ENCODE data around the gene ATP8A1. TPM values are rescaled to one million over a fixed set of nuclear protein-coding genes. Genes with fewer than 3 reads are reported as not detected.

ATP8A1 gene
- total RNA-seq, 1 experiment from 2014 or later = 0.80 TPM

DNA sequence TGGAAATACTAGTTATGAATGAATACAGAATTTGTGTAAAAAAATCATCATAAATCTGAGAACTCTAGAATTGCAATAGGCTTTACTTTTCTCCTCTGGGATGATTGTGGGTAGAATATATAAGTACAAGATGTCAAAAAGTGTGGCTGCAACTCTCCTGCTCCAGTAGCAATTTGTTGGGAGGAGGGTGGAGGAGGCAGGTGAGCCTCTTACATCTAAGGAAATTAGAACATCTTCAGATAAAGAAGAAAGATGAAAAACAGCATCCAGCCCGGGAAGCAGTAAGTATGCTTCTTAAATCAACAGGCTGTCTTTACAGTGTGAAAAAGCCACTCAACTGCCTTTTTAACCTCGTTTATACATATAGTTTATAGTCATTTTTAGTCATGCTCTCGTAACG is 83.7 kb downstream of the ATP8A1 start:
- H3K9me3 ChIP-seq (ENCODE audit: control insufficient read depth, insufficient read depth, low read depth, low read length) = no peaks in the 10 kb centered on the region
- ATAC-seq (no peak), DNase-seq (ENCODE audit: low read depth, low spot score) (no peak)
- in situ Hi-C loops (cut with HindIII; ENCODE audit: low pct_unique_long_range_greater_than_20kb, low sequenced_read_pairs) (no loop called here), intact Hi-C loops (cut with micrococcal nuclease; ENCODE audit: unreplicated experiment) (no loop called here)
- ChIA-PET CTCF (no interaction called here), POLR2A (no interaction called here)
- H3K36me3 ChIP-seq (ENCODE audit: control insufficient read depth, insufficient read depth, low read length) = no peaks in the 10 kb centered on the region
- BruUV-seq (replicated peaks) = no TSS peak
- no peaks in the 10 kb centered on the region for H3K27me3 ChIP-seq (ENCODE audit: control insufficient read depth, insufficient read depth, low read length)
- H3K4me1 ChIP-seq (ENCODE audit: control insufficient read depth, insufficient read depth, low read length) = no peaks in the 10 kb centered on the region
- H3K4me3 ChIP-seq (ENCODE audit: low read depth in 2 of 2, low read length in 2 of 2) = no peak overlapping the region
- H3K27ac ChIP-seq (ENCODE audit: low read length) = no peak overlapping the region
- no peak for TF ChIP-seq POLR2AphosphoS5 (IDR thresholded peaks at IDR 0.05; ENCODE audit: low read depth, low read length)
- TF ChIP-seq TCF7L2 (IDR thresholded peaks at IDR 0.05; ENCODE audit: low read depth, low read length) = no peak
- TF ChIP-seq, protein P1, sequence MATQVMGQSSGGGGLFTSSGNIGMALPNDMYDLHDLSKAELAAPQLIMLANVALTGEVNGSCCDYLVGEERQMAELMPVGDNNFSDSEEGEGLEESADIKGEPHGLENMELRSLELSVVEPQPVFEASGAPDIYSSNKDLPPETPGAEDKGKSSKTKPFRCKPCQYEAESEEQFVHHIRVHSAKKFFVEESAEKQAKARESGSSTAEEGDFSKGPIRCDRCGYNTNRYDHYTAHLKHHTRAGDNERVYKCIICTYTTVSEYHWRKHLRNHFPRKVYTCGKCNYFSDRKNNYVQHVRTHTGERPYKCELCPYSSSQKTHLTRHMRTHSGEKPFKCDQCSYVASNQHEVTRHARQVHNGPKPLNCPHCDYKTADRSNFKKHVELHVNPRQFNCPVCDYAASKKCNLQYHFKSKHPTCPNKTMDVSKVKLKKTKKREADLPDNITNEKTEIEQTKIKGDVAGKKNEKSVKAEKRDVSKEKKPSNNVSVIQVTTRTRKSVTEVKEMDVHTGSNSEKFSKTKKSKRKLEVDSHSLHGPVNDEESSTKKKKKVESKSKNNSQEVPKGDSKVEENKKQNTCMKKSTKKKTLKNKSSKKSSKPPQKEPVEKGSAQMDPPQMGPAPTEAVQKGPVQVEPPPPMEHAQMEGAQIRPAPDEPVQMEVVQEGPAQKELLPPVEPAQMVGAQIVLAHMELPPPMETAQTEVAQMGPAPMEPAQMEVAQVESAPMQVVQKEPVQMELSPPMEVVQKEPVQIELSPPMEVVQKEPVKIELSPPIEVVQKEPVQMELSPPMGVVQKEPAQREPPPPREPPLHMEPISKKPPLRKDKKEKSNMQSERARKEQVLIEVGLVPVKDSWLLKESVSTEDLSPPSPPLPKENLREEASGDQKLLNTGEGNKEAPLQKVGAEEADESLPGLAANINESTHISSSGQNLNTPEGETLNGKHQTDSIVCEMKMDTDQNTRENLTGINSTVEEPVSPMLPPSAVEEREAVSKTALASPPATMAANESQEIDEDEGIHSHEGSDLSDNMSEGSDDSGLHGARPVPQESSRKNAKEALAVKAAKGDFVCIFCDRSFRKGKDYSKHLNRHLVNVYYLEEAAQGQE (IDR thresholded peaks at IDR 0.05; ENCODE audit: insufficient read depth in 1 of 2, low read depth in 2 of 2, low read length in 1 of 2) = no peak
- TF ChIP-seq, protein P2, sequence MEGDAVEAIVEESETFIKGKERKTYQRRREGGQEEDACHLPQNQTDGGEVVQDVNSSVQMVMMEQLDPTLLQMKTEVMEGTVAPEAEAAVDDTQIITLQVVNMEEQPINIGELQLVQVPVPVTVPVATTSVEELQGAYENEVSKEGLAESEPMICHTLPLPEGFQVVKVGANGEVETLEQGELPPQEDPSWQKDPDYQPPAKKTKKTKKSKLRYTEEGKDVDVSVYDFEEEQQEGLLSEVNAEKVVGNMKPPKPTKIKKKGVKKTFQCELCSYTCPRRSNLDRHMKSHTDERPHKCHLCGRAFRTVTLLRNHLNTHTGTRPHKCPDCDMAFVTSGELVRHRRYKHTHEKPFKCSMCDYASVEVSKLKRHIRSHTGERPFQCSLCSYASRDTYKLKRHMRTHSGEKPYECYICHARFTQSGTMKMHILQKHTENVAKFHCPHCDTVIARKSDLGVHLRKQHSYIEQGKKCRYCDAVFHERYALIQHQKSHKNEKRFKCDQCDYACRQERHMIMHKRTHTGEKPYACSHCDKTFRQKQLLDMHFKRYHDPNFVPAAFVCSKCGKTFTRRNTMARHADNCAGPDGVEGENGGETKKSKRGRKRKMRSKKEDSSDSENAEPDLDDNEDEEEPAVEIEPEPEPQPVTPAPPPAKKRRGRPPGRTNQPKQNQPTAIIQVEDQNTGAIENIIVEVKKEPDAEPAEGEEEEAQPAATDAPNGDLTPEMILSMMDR (IDR thresholded peaks at IDR 0.05) = no peak
- no peak for TF ChIP-seq SIN3A (IDR thresholded peaks at IDR 0.05; ENCODE audit: borderline replicate concordance, insufficient read depth, low read depth, low read length)

DNA sequence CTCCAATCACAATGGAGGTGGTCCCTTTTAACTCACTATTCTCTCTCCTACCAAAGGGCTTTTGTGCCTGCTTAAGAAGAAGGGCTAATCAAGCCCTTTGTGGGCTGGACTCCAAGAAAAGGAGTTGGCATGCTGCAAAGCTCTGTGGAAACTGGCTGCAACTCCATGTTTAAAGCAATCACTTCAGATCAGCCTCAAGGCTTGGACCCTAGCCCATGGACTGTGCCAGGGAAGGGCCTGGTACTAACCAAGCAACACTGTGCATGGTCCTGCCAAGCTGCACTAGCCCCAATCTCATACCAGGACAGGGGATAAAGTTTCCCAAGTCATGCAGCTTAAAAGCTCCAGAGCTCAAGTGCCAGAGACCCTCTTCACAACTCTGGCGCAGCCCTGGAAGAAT is 86.7 kb downstream of the ATP8A1 start:
- in situ Hi-C loops (cut with HindIII; ENCODE audit: low pct_unique_long_range_greater_than_20kb, low sequenced_read_pairs) = no loop called here

More for the DNA sequence above, 86.7 kb downstream of the ATP8A1 start:
- no peak overlapping the region for H3K4me3 ChIP-seq (ENCODE audit: low read depth in 2 of 2, low read length in 2 of 2)
- TF ChIP-seq, protein P2 (IDR thresholded peaks at IDR 0.05) = no peak
- H3K27ac ChIP-seq (ENCODE audit: low read length) = no peak overlapping the region
- no TSS peak for BruUV-seq (replicated peaks)
- POLR2A ChIA-PET = no interaction called here
- intact Hi-C loops (cut with micrococcal nuclease; ENCODE audit: unreplicated experiment) = no loop called here
- DNase-seq (ENCODE audit: low read depth, low spot score) (no peak), ATAC-seq (no peak)
- no peaks in the 10 kb centered on the region for H3K4me1 ChIP-seq (ENCODE audit: control insufficient read depth, insufficient read depth, low read length)
- H3K27me3 ChIP-seq (ENCODE audit: control insufficient read depth, insufficient read depth, low read length) = no peaks in the 10 kb centered on the region
- H3K9me3 ChIP-seq (ENCODE audit: control insufficient read depth, insufficient read depth, low read depth, low read length) = no peaks in the 10 kb centered on the region
- H3K36me3 ChIP-seq (ENCODE audit: control insufficient read depth, insufficient read depth, low read length) = no peaks in the 10 kb centered on the region
- CTCF ChIA-PET = no interaction called here
